Left kidney (tissue), 2 donors: ENCODE results near the gene EYS. TPM values are rescaled to one million over a fixed set of nuclear protein-coding genes. Genes with fewer than 3 reads are reported as not detected.
"Not testable (repeated sequence)": the region's sequence is repeated elsewhere in the genome, so short reads cannot be mapped to it uniquely, and the experiment has no call there.

ENCODE experiments used
- DNase-seq: peaks from one replicate; pipeline ENCODE4 v3.0.0-alpha.2; 2013
- polyA plus RNA-seq: library from polyadenylated mRNA; unstranded; fragments of 120-200 nt; gene quantifications from one replicate; pipeline ENCODE4 v1.2.1, GENCODE V29; 2013; ENCODE audit not compliant: insufficient read length

The EYS gene
- polyA plus RNA-seq, 1 donor, result 0.96 TPM

DNA sequence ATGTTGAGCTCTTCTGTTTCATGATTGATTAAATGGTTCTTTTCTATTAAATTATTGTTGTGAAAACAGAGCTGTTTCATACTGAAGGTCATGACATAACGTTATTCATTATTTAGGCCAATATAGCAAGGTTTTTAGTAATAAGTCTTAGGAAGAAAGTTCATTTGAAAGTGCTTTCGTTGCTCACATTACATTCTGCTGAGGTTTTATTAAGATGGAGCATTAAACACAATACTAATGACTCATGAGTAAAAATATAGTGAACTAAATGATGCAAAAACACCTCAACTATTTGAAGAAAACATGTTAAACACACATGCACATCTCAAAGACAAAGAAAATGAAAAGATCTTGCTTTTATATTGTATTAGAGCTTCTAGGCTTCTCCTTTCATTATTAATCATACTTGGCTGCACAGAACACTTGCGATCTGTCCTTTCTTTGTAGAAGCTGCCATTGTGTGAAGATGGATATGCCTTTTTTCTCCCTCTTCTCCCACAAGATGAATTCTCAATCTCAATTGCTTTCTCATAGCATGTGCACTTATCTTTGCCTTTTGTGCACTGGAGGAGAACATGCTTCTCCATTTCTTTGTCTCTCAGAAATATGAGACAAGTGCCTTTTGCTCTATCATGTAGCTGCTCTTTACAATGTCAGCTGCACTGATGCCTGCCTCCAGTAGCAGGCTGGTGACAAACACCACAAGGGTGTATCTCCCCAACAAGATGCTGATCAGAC, 1759.1 kb downstream of the EYS start:
- DNase-seq, result no peak

DNA sequence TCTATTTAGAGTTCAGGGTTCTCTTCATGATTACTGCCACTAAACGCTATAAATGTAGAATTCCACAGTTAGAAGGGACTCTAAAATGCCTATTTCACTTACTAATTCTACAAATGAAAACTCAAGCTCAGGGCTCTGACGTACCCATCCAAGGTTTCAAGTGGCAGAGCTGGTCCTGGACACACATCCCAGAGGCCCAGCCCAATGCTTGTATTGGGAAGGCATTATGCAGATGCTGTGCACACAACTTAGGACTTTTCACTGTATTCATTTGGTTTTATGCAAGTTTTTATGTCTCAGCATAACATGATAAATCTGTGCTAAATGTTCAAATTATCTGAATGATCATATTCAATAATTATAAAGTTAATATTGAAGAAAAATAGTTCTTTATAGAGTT, 1761.0 kb downstream of the EYS start:
- DNase-seq, result no peak

DNA sequence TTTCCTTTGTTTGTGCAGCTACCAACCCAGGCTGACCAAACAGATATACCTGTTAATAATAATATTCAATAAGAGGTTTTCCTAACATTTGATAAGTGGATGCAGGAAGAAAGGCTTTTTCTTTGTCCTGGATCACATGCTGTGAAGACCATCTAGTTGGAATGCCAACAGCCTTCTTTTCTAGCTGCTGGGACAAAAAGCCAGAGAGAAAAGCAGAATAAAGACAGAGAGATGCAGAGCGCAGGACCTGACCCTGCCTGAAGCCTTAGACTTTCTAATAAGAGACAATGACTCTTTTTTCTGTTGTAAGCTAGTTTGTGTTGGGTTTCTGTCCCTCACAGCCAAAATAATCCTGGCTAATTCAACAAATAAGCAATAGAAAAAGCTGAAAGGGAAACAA, 1763.2 kb downstream of the EYS start:
- DNase-seq, result no peak

DNA sequence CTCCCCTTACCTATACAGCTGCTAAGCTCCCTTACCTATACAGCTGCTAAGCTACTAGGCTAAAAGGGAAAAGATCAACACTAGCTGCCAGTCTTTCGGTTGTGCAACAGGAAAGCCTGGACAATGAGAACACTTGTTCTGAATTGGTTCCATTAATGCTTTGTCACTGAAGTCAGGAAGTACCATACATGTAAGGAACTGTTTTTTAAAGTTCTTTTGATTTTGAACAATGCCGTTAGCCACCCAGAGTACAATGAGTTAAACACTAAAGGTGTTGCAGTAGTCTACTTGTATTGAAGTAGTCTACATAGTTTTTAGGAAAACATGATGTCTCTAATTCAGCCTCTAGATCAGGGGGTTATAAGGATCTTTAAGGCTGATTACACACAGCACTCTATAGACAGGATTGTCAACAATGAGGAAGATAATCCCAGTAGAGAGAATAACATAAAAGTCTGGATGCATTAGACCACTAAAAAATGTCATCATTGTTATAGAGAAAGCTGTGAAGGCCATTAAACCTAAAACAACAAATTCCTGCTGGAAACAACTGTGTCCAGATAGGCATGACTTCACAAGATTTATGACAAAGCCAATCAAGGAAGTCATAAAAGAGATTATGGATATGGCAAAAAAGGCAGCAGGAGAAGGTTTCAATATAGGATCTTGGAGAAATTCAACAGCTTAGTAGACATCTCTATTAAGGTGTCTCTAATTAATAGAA, 1765.1 kb downstream of the EYS start:
- no peak for DNase-seq

DNA sequence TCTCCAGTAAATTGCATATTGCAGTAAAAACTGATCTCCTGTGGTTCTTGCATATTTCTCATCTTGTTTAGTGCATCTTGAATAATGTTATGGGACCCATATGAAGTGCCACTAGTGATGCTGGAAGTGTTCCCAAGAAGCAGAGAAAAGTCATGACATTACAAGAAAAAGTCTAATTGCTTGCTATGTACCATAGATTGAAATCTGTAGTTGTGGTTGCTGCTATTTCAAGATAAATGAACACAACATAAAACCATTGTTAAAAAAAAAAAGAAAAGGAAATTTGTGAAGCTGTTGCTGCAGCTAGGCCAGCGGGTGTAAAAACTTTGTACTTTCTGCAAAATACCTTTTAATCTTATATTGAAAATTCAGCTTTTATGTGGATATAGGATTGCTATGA, 1767.0 kb downstream of the EYS start:
- no peak for DNase-seq

DNA sequence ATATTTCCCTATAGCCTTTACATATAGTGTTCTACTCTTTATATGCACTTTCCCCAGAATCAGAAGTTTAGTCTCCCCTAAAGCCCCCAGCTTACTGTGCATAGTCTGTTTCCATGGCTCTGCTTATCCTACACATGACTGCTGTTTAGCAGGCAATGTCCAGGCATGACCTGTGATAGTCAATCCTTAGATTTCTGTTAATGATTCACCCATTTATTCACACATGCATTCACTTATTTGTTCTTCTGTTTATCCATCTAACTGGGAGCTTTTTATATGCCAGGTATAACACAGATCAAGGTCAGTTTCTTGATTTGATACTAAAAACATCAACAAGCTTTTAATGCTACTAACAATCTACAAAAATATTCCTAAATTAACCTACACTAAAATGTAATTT, 1770.6 kb downstream of the EYS start:
- no peak for DNase-seq

DNA sequence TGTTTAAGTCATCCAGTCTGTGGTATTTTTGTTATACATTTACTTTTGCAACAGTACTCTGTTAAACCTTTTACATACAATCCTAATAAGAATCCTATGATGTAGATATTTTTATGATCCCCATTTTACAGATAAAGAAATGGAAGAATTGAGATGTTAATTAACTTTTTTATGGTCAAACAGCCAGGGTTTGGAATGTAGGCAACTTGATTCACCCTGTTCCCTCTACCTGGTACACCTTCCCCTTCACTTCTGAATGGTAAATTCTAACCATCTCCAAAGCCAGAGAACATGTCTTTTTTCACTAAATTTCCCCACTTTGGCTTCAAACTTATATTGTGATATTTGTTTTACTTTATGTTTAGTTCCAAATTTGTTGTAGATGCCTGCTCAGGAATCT, 1771.3 kb downstream of the EYS start:
- no peak for DNase-seq

DNA sequence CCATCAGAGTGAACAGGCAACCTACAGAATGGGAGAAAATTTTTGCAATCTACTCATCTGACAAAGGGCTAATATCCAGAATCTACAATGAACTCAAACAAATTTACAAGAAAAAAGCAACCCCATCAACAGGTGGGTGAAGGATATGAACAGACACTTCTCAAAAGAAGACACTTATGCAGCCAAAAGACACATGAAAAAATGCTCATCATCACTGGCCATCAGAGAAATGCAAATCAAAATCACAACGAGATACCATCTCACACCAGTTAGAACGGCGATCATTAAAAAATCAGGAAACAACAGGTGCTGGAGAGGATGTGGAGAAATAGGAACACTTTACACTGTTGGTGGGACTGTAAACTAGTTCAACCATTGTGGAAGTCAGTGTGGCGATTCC, 1773.1 kb downstream of the EYS start:
- DNase-seq, result not testable (repeated sequence)

DNA sequence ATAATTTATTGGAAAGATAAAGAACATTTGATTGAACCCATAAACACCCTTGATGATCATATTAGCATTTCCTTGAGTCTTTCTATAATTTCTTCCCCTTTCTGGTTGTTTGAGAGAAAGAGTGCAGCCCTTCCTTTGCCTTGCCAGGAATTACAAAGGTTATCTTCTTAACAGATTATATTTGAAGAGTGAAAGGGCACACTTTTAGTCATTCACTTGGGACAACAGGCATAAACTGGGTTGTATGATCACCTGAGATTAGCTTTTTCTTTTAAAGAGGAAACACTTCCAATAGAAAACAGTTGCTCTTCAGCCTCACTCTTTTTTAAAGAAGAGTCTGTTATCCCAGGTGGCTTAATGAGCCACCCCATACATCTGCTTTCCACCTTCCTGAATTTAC, 1776.2 kb downstream of the EYS start:
- DNase-seq, result no peak

DNA sequence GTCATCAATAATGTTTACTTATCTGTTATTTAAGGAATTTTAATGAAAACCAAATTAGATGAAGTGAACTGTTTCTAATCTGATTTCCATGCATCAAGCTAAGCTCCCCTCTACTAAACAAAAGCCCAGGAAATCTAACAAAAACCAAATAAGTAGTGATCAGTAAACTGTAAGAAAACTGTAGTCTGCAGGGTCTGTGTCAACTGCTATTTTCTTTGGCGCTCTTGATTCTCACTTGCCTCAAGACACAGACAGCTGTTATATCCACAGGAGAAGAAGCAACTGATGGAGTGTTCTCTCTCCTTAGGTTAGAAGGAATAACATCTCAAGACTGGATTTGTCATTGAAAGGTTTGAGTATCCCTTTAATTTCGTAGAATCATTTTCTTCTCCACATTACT, 1777.9 kb downstream of the EYS start:
- no peak for DNase-seq

DNA sequence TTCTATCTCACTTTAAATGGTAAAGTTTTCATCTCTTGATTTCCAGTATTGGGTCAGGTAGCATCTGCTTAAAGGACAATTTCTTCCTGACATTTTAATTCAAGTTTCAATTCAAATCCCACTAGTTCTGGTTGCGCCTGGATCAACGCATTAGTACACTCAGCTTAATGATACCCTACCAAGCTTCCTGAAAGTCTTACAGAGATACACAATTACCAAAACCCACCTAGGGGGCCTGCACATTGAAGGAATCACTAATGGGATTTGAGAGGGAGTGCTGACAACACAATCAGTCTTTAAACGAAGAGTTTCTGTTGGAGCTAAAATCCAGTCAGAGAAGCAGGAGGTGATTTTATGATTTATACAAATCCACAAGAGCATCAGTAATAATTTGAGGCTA, 1778.4 kb downstream of the EYS start:
- no peak for DNase-seq

DNA sequence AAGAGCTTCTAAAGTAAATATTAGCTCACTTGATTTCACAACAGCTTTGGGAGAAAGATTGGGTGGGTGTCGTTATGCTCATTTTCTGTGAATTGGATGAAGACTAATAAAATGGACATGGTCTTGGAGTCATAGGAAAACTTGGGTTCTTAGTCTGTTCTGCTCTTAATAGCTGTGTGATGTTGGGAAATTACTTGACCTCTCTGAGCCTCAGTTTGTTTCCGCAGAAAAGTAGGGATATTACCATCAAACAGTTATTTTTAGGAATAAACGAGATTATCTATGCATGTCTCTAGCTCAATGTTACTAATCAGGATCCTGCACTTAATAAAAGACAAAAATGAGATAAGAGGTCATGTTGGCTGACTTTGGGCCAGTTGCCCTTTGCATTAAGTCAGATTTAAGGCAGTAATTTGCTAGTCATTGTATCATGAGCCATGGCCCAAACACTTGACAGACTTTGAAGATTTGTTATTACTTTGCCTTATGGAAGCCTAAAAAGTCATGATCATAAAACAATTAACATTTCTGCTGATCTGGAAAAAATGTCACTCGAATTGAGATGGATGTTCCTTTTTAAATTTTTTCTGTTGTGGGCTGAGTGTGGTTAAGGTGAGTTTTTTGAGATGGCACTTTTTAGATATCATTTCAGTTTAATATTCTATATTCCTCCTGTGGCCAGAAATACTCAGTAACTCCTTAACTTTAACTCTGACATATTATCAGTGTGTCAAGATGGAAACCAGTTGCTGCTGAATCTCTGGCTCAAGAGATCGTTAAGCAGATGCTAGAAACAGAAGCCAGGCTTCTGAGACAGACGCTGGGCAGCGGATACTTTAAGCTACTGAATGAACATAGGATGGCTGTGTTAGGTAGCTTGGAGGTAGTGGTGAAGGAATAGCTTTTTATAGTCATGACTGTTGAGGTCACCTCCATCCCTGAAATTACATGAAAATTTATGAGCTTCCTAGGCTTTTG, 1779.8 kb downstream of the EYS start:
- no peak for DNase-seq

DNA sequence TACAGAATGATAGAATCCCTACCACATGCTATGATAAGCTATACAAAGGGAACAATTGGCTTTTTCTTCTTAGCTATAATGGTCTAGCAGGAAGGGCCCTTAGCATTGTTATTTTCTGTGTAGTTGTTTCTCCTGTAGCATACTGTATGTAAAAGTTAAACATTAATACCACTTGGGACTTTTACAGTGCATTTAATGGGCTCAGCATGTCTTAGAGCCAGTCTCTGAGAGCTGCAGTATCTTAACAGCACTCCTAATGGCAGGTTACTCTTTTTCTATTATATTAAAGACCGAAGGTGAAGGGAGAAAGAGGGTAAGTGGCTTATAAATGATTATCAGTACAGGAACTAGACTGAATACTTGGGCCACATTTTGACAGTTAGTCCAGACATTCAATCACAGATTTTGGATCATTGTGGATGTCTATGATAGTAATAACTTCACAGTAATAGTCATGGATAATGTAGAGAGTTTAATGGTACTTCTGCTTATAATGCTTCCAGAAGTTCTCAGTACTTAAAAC, 1780.7 kb downstream of the EYS start:
- DNase-seq, result no peak

DNA sequence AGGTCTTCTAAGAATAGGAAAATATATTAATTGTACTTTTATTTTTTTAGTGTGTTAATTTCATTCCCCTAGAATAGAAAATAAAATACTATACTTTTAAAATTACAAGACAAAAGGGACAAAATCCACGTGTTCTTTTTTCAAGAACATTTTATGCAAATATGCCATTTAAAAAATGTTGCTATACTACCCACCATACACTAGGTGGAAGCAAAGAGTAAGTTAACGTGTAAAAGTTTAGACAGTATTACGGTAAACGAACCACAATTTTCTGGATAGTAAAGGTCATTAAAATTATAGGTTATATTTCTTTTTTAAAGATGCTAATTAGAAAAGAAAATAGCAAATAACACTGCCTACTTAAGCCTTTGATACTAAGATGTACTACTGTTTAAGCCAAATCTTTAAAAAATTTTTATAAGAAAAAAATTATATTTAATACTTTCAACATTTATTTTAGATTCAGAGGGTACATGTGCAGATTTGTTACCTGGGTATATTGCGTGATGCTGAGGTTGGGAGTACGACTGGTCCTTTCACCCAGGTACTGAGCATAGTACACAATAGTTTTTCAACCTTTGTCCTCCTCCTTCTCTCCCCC, 1783.8 kb downstream of the EYS start:
- peak; percentile 37 for DNase-seq

DNA sequence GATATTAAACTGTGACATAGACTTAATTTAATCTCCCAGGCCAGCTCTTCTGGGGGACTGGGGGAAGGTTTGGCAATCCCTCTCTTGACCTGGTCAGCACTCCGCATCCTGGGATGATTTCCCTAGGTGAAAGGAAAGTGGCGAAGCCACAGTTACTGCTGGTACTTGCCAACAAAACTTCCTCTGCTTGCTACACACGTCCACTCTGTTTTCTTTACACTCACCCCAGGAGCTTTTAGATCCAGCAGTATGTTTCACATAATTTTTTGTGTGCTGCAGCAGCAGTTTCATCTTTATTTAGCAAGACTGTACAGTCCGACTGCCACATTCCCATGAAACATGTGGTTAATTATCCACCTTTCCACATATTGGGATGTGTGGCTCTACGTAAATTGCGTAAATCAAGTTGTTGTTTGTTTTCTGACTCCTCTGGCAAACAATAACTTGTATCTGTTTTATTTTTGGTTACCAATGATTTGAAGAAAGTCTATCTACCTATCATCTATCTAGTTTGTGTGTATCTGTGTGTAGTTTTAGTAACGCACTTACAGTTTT, 1787.4 kb downstream of the EYS start:
- no peak for DNase-seq

DNA sequence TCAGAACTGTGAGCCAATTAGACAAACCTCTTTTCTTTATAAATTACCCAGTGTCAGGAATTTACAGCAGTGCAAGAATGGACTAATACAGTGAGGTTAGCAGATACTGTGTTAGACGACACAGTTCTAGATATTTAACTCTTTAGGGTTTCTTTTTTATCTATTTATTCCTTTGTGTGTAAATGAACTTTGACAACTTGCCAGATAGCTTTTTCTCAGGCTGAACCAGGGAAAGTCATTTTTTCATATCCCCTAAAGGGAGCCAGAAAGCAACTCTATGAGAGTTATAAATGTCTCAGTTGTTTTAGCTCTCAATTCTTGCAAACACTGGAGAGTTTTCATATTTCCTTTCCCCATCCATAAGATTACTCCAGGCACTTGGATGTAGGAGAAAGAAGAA, 1794.1 kb downstream of the EYS start:
- no peak for DNase-seq

DNA sequence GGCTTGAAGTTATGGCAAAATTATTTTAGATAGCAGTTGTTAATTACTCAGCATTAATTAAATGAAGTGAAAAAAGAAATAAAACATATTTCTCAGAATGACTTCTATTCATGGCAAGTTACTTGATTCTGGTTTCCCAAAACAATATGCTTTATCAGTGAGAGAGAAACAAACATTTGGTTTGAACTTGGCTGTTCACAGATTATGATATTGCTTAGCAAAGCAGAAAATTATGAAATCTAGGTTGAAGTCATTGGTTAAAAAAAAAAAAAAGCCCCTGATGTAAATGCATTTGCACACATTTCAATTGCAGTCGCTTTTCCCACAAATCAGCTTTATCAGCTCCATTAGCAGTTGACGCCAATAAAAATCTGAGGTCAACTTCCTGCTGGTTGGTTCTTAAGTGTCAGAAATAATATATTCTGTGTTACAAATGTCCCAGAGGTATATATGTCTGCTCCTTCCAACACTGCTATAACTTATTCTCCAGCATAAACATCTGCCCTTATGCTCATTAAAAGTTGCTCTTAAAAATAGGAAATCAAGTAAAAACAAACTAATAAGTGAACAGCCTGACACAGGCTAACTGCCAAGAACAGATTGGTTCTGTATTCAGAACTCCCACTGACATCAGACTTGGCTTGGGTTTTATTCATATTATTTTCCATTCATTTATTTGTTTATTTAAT, 1796.0 kb downstream of the EYS start:
- DNase-seq, result peak; percentile 22

DNA sequence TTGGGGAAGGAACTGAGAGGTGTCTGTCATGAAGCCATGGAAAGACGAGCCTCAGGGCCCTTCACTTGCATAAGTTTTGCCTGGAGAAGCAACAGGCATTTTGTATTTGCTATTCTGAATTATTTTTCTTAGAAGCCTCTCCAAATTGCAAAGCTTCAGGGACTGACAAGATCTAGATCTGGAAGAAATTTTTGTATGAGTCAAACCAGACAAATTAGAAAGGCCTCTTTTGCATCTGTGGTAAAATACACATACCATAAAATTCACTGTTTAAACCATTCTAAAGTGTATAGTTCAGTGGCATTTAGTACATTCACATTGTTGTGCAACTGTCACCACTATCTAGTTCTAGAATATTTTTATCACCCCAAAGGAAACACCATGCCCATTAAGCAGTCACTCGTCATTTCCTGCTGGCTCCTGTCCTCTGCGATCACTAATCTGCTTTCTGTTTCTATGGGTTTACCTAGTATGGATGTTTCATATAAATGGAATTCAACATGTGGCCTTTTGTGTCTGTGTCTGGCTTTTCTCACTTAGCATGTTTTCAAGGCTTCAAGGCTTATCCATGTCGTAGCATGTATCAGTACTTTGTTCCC, 1802.3 kb downstream of the EYS start:
- no peak for DNase-seq

DNA sequence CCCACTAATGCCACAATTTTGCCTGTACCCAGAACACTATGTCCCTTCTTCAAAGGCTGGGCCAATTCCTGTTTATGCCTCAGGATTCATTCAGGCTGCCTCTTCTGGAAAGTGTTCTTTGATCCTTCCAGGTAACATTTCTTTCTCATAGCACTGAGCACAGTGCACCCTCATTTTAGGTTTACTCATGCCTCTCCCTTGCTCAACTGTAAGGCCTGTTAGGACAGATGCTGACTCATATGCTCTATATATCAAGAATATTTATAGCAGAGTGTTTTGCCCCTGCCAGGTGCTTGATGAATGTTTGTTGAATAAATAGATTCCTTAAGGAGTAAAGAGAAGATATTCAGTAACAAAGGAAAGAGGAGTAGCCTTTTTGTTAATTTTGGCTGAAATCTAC, 1807.5 kb downstream of the EYS start:
- DNase-seq, result no peak

DNA sequence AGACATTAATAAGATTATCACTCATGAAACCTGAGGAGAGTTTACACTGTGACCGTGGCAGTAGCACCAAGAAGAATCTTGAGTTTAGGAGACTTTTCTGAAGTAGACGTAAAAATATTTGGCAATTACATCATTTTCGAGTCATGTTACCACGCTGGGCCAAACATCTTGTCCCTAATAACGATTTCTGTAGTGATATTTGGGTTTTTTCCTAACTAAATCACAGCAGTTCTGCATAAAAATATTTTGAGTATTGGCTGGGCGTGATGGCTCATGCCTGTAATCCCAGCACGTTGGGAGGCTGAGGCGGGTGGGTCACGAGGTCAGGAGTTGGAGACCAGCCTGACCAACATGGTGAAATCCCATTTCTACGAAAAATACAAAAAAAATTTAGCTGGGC, 1809.1 kb downstream of the EYS start:
- no peak for DNase-seq

DNA sequence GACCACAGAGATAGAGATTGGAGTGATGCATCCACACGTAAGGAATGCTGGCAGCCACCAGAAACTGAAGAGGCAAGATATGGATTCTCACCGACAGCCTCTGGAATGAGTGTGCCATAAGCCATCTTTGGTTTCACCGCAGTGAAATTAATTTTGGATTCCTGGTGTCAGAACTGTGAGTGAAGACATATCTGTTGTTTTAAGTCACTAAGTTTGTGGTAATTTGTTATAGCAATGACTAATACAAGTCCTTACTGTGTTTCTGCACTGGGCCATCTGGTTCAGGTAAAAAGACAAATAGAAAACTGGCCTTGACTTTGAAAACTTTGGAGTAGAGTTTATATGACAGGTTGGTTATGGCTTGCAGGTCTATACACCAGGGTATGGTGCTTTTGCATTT, 1809.6 kb downstream of the EYS start:
- no peak for DNase-seq
